ENCODE measurements around the gene FGF18.

The FGF18 gene

GRCh38 chr5:171499611-171500010, 80.2 kb downstream of the FGF18 start:
- Histone ChIP-seq H3K4me2 (ENCODE audit: low read length) (no peak overlapping the region), H3K4me1 (ENCODE audit: low read length) (no peaks in the 10 kb centered on the region), H2AFZ (ENCODE audit: low read depth, low read length) (no peak overlapping the region), H3K4me3 (ENCODE audit: low read length) (no peak overlapping the region), H3K27me3 (ENCODE audit: low read depth, low read length) (0 out of 2 replicates have a peak, but pooled peaks cover 5% of the 10 kb centered on the region), H3K36me3 (replicated peaks; ENCODE audit: low read depth, low read length) (no peaks in the 10 kb centered on the region), H3K9me3 (ENCODE audit: insufficient read depth, low read length) (no peaks in the 10 kb centered on the region), H4K20me1 (ENCODE audit: insufficient read depth, low read length) (no peaks in the 10 kb centered on the region), H3K27ac (ENCODE audit: low read length) (no peak overlapping the region), H3K9ac (ENCODE audit: low read length) (no peak overlapping the region), H3K79me2 (ENCODE audit: low read length) (no peaks in the 10 kb centered on the region)
- TF ChIP-seq EZH2phosphoT487 (IDR thresholded peaks at IDR 0.05; ENCODE audit: low read depth) (no peak), CTCF (IDR thresholded peaks at IDR 0.05; ENCODE audit: low read depth, low read length) (no peak)

- Histone ChIP-seq H3K4me3 (ENCODE audit: low read length) (no peak overlapping the region), H3K4me1 (ENCODE audit: low read length) (no peaks in the 10 kb centered on the region), H4K20me1 (ENCODE audit: insufficient read depth, low read length) (no peaks in the 10 kb centered on the region), H3K27me3 (ENCODE audit: low read depth, low read length) (peaks cover 10% of the 10 kb centered on the region; the same call in 1 of the 2 replicates), H2AFZ (ENCODE audit: low read depth, low read length) (no peak overlapping the region), H3K27ac (ENCODE audit: low read length) (no peak overlapping the region), H3K4me2 (ENCODE audit: low read length) (no peak overlapping the region), H3K79me2 (ENCODE audit: low read length) (no peaks in the 10 kb centered on the region), H3K9ac (ENCODE audit: low read length) (no peak overlapping the region), H3K9me3 (ENCODE audit: insufficient read depth, low read length) (no peaks in the 10 kb centered on the region), H3K36me3 (replicated peaks; ENCODE audit: low read depth, low read length) (no peaks in the 10 kb centered on the region)
- TF ChIP-seq EZH2phosphoT487 (IDR thresholded peaks at IDR 0.05; ENCODE audit: low read depth): no peak
- TF ChIP-seq CTCF (IDR thresholded peaks at IDR 0.05; ENCODE audit: low read depth, low read length): no peak
These were observed 86.1 kb downstream of the FGF18 start for GRCh38 chr5:171505473-171506043.

- H3K4me3 ChIP-seq (ENCODE audit: low read length): no peak overlapping the region
- H4K20me1 ChIP-seq (ENCODE audit: insufficient read depth, low read length): no peaks in the 10 kb centered on the region
- H2AFZ ChIP-seq (ENCODE audit: low read depth, low read length): no peak overlapping the region
- TF ChIP-seq EZH2phosphoT487 (IDR thresholded peaks at IDR 0.05; ENCODE audit: low read depth) (no peak), CTCF (IDR thresholded peaks at IDR 0.05; ENCODE audit: low read depth, low read length) (no peak)
- no peak overlapping the region for H3K4me2 ChIP-seq (ENCODE audit: low read length)
- H3K27ac ChIP-seq (ENCODE audit: low read length): no peak overlapping the region
- H3K9ac ChIP-seq (ENCODE audit: low read length): no peak overlapping the region
- no peaks in the 10 kb centered on the region for H3K36me3 ChIP-seq (replicated peaks; ENCODE audit: low read depth, low read length)
- H3K27me3 ChIP-seq (ENCODE audit: low read depth, low read length): peaks cover 15% of the 10 kb centered on the region; the same call in 1 of the 2 replicates
- no peaks in the 10 kb centered on the region for H3K4me1 ChIP-seq (ENCODE audit: low read length)
- no peaks in the 10 kb centered on the region for H3K9me3 ChIP-seq (ENCODE audit: insufficient read depth, low read length)
- H3K79me2 ChIP-seq (ENCODE audit: low read length): no peaks in the 10 kb centered on the region
These were observed 87.5 kb downstream of the FGF18 start for GRCh38 chr5:171506951-171507350.
